Measurements from ENCODE around the gene PRDX1.
"Not testable (repeated sequence)": the region's sequence is repeated elsewhere in the genome, so short reads cannot be mapped to it uniquely, and the experiment has no call there.

Gene PRDX1

GRCh38 chr1:45535988-45536766, 14.5 kb upstream of the PRDX1 start:
- peak; percentile 23 for DNase-seq

- DNase-seq = no peak
Observed at GRCh38 chr1:45531873-45532272, 10.2 kb upstream of the PRDX1 start.

- DNase-seq = no peak
Observed at GRCh38 chr1:45530632-45531135, 9.0 kb upstream of the PRDX1 start.

- DNase-seq = no peak
Observed at GRCh38 chr1:45526135-45526644, 4.5 kb upstream of the PRDX1 start.

GRCh38 chr1:45523975-45524374, 2.3 kb upstream of the PRDX1 start:
- not testable (repeated sequence) for DNase-seq

- not testable (repeated sequence) for DNase-seq
Observed at GRCh38 chr1:45523516-45523915, 1.8 kb upstream of the PRDX1 start.

GRCh38 chr1:45522324-45523104, 830 bp upstream of the PRDX1 start:
- DNase-seq = no peak

- DNase-seq = not testable (repeated sequence)
Observed at GRCh38 chr1:45519774-45520173, 1.9 kb downstream of the PRDX1 start.

GRCh38 chr1:45518910-45519309, 2.8 kb downstream of the PRDX1 start:
- peak; percentile 10 for DNase-seq

GRCh38 chr1:45518366-45518765, 3.3 kb downstream of the PRDX1 start:
- DNase-seq = not testable (repeated sequence)

- DNase-seq = no peak
Observed at GRCh38 chr1:45516465-45516864, 5.2 kb downstream of the PRDX1 start.

GRCh38 chr1:45516036-45516435, 5.6 kb downstream of the PRDX1 start:
- no peak for DNase-seq

- DNase-seq = not testable (repeated sequence)
Observed at GRCh38 chr1:45513532-45514260, 8.0 kb downstream of the PRDX1 start.

- DNase-seq = peak; percentile 80
Observed at GRCh38 chr1:45512641-45513054, 9.0 kb downstream of the PRDX1 start.

- DNase-seq = no peak
Observed at GRCh38 chr1:45510972-45511527, 10.6 kb downstream of the PRDX1 start.

- no peak for DNase-seq
Observed at GRCh38 chr1:45510036-45510971, 11.4 kb downstream of the PRDX1 start.

- no peak for DNase-seq
Observed at GRCh38 chr1:45508295-45509151, 13.2 kb downstream of the PRDX1 start.

GRCh38 chr1:45507893-45508292, 13.8 kb downstream of the PRDX1 start:
- DNase-seq = no peak

- no peak for DNase-seq
Observed at GRCh38 chr1:45507195-45507594, 14.5 kb downstream of the PRDX1 start.

Data from OCI-M1 (cell line).